ENCODE data around the gene CNOT8. TPM values are rescaled to one million over a fixed set of nuclear protein-coding genes. Genes with fewer than 3 reads are reported as not detected.

CNOT8 gene
- total RNA-seq, 1 experiment from 2014 or later: 45.6 TPM

GRCh38 chr5:154836225-154836624 is 22.2 kb upstream of the CNOT8 start:
- Histone ChIP-seq H3K4ac (ENCODE audit: low read depth, low read length) (no peak overlapping the region), H3K27me3 (ENCODE audit: insufficient read depth, low read length) (no peaks in the 10 kb centered on the region), H3K23me2 (ENCODE audit: insufficient read length, low read depth, low read length, poor library complexity, severe bottlenecking) (no peaks in the 10 kb centered on the region), H4K91ac (ENCODE audit: insufficient read length, low read depth, low read length) (no peak overlapping the region), H4K5ac (ENCODE audit: insufficient read length, low read depth, low read length) (no peak overlapping the region), H3K4me2 (ENCODE audit: insufficient read depth, insufficient read length, low read length) (no peak overlapping the region), H3K79me1 (ENCODE audit: insufficient read depth, low read depth, low read length, poor library complexity, severe bottlenecking) (no peaks in the 10 kb centered on the region), H3K14ac (ENCODE audit: insufficient read depth, low read length) (no peak overlapping the region), H3K4me1 (ENCODE audit: insufficient read depth, low read length) (no peaks in the 10 kb centered on the region), H4K20me1 (ENCODE audit: control insufficient read depth, insufficient read depth, insufficient read length) (no peaks in the 10 kb centered on the region), H2AK5ac (ENCODE audit: insufficient read length, low read length) (no peak overlapping the region), H2BK15ac (ENCODE audit: low read depth, low read length) (no peak overlapping the region), H3K79me2 (ENCODE audit: insufficient read depth, low read length) (no peaks in the 10 kb centered on the region), H2AFZ (ENCODE audit: low read length) (no peak overlapping the region), H2BK120ac (ENCODE audit: low read depth, low read length, poor library complexity, severe bottlenecking) (no peak overlapping the region), H2BK5ac (ENCODE audit: insufficient read length, low read length) (no peak overlapping the region), H3K9me3 (ENCODE audit: control insufficient read depth, low read depth, low read length) (no peaks in the 10 kb centered on the region), H3K27ac (ENCODE audit: insufficient read length, low read depth, low read length) (no peak overlapping the region), H3K9ac (ENCODE audit: extremely low read depth, insufficient read length, low read length) (no peak overlapping the region), H2BK20ac (ENCODE audit: low read depth, low read length, poor library complexity, severe bottlenecking) (no peak overlapping the region), H3K56ac (ENCODE audit: insufficient read length, low read depth, low read length) (no peak overlapping the region), H2BK12ac (ENCODE audit: insufficient read length, low read depth, low read length) (no peak overlapping the region), H3K23ac (ENCODE audit: insufficient read length, low read depth, low read length) (no peak overlapping the region), H3T11ph (ENCODE audit: low read length) (no peak overlapping the region), H4K8ac (replicated peaks; ENCODE audit: insufficient read length, low read depth, low read length) (no peak overlapping the region), H3K18ac (ENCODE audit: insufficient read length, low read depth, low read length) (no peak overlapping the region)
- Mint-ChIP-seq H3K27me3 (ENCODE audit: low read depth) (no peaks in the 10 kb centered on the region; the same call in 1 of the 2 replicates), H3K4me1 (peaks cover 6% of the 10 kb centered on the region in 2 experiments), H3K9me3 (no peaks in the 10 kb centered on the region), H3K36me3 (ENCODE audit: insufficient read depth in 1 of 3, low read depth in 3 of 3) (peaks cover 0 to 8% (median 5%) of the 10 kb centered on the region in 3 experiments; a peak in 3 of 7 replicates), H3K27ac (no peak overlapping the region), H3K4me3 (no peak overlapping the region)
- no CpG with 5 or more reads among the region's 6 CpGs for WGBS (ENCODE audit: extremely low coverage, insufficient read length, low lambda C conversion rate)
- no peak for TF ChIP-seq CTCF (conservative IDR thresholded peaks at IDR 0.05)
- no peak for DNase-seq
